Progenitor cell of endocrine pancreas (in vitro differentiated cells): Measurements from ENCODE around the gene EMX2. TPM values are rescaled to one million over a fixed set of nuclear protein-coding genes. Genes with fewer than 3 reads are reported as not detected.

Source experiments
- DNase-seq: peaks from one replicate; pipeline ENCODE4 v3.0.0; 2021; ENCODE audit warnings: low spot score; ENCODE audit not compliant: unreplicated experiment
- H3K27ac Mint-ChIP-seq: 2 replicates; pipeline ENCODE4 v1.8.0; 2021; ENCODE audit warnings: mild to moderate bottlenecking, moderate library complexity, mixed read lengths
- H3K27me3 Mint-ChIP-seq: 2 replicates; pipeline ENCODE4 v1.8.0; 2021; ENCODE audit warnings: mixed read lengths
- H3K36me3 Mint-ChIP-seq: 2 replicates; pipeline ENCODE4 v1.8.0; 2022; ENCODE audit warnings: mixed read lengths; ENCODE audit not compliant: insufficient read depth
- H3K4me1 Mint-ChIP-seq: 2 replicates; pipeline ENCODE4 v1.8.0; 2021; ENCODE audit warnings: low read depth, mixed read lengths
- H3K4me3 Mint-ChIP-seq: 2 replicates; pipeline ENCODE4 v1.8.0; 2021; ENCODE audit warnings: low read depth, mild to moderate bottlenecking, moderate library complexity, mixed read lengths
- H3K9me3 Mint-ChIP-seq: 2 replicates; pipeline ENCODE4 v1.8.0; 2021; ENCODE audit warnings: low read depth, mixed read lengths
- CTCF ChIP-seq: fragments of 200-600 bp; sonication (generic); IDR thresholded peaks from one replicate; pipeline ENCODE4 v1.5.0; 2021; ENCODE audit warnings: antibody characterized with exemption, mild to moderate bottlenecking; ENCODE audit not compliant: unreplicated experiment
- total RNA-seq: library from RNA; stranded (reverse); gene quantifications from 2 replicates; pipeline ENCODE4 v1.2.1, GENCODE V29; 2021

EMX2 gene
- total RNA-seq, 1 donor from 2014 or later = not detected

GRCh38 chr10:117556356-117556755 is 13.8 kb downstream of the EMX2 start:
- DNase-seq = no peak
- no peak overlapping the region for H3K4me3 Mint-ChIP-seq
- H3K27me3 Mint-ChIP-seq = peaks cover 86% of the 10 kb centered on the region
- H3K36me3 Mint-ChIP-seq = no peaks in the 10 kb centered on the region
- no peak overlapping the region for H3K27ac Mint-ChIP-seq
- no peak for TF ChIP-seq CTCF
- no peaks in the 10 kb centered on the region for H3K9me3 Mint-ChIP-seq
- H3K4me1 Mint-ChIP-seq = peaks cover 10% of the 10 kb centered on the region

GRCh38 chr10:117559712-117560111 is 17.2 kb downstream of the EMX2 start:
- no peak overlapping the region for H3K27ac Mint-ChIP-seq
- H3K4me3 Mint-ChIP-seq = no peak overlapping the region
- no peak for TF ChIP-seq CTCF
- H3K36me3 Mint-ChIP-seq = no peaks in the 10 kb centered on the region
- H3K27me3 Mint-ChIP-seq = peaks cover 60% of the 10 kb centered on the region
- no peaks in the 10 kb centered on the region for H3K9me3 Mint-ChIP-seq
- DNase-seq = no peak
- H3K4me1 Mint-ChIP-seq = peaks cover 4% of the 10 kb centered on the region

GRCh38 chr10:117560942-117561341 is 18.4 kb downstream of the EMX2 start:
- no peaks in the 10 kb centered on the region for H3K36me3 Mint-ChIP-seq
- DNase-seq = no peak
- peaks cover 51% of the 10 kb centered on the region for H3K27me3 Mint-ChIP-seq
- H3K27ac Mint-ChIP-seq = no peak overlapping the region
- H3K4me3 Mint-ChIP-seq = no peak overlapping the region
- no peaks in the 10 kb centered on the region for H3K9me3 Mint-ChIP-seq
- no peak for TF ChIP-seq CTCF
- H3K4me1 Mint-ChIP-seq = peaks cover 4% of the 10 kb centered on the region

GRCh38 chr10:117562220-117562619 is 19.7 kb downstream of the EMX2 start:
- TF ChIP-seq CTCF = no peak
- Mint-ChIP-seq H3K27ac (no peak overlapping the region), H3K27me3 (peaks cover 38% of the 10 kb centered on the region), H3K9me3 (no peaks in the 10 kb centered on the region), H3K4me3 (no peak overlapping the region), H3K36me3 (no peaks in the 10 kb centered on the region), H3K4me1 (peaks cover 4% of the 10 kb centered on the region)
- DNase-seq = no peak

- Mint-ChIP-seq H3K36me3 (no peaks in the 10 kb centered on the region), H3K4me3 (no peak overlapping the region), H3K4me1 (peaks cover 4% of the 10 kb centered on the region), H3K9me3 (no peaks in the 10 kb centered on the region), H3K27ac (no peak overlapping the region), H3K27me3 (peaks cover 44% of the 10 kb centered on the region)
- no peak for TF ChIP-seq CTCF
- DNase-seq = no peak
Measured at GRCh38 chr10:117562896-117563737, 20.6 kb downstream of the EMX2 start.
